CD4-positive, alpha-beta T cell (primary cell): ENCODE measurements around the gene FGF14. TPM values are rescaled to one million over a fixed set of nuclear protein-coding genes. Genes with fewer than 3 reads are reported as not detected.

Source experiments
- ATAC-seq: fragments of 200-7000 bp; cut with Tn5 transposase; one replicate; pipeline ENCODE4 v1.10.0; 2022; ENCODE audit warnings: mild to moderate bottlenecking; ENCODE audit not compliant: poor library complexity
- CTCF ChIA-PET: fragments of 350-600 bp; sonication (Branson Sonifier 250); formaldehyde crosslinking; loops from one replicate; lab custom pipeline; 2021; ENCODE audit warnings: antibody characterized with exemption, inconsistent platforms; lab: Charles Lee
- POLR2A ChIA-PET: fragments of 350-600 bp; sonication (Branson Sonifier 250); formaldehyde crosslinking; loops from one replicate; lab custom pipeline; 2021; ENCODE audit warnings: antibody characterized with exemption, inconsistent platforms; lab: Charles Lee
- DNase-seq, 14 experiments: peaks; one replicate each; pipeline ENCODE4 v3.0.0-alpha.2; 2013 to 2020; ENCODE audit warnings: mixed read lengths in 2 of 14
- H3K27ac ChIP-seq, 2 donors: one replicate each; pipeline versions ENCODE4 v1.5.1 to v1.7.0; 2013; ENCODE audit warnings: low read length in 2 of 2, low read depth in 1 of 2, mild to moderate bottlenecking in 1 of 2
- H3K27me3 ChIP-seq, 2 experiments: 1 replicate in 1 of 2; 2 replicates in 1 of 2; pipeline versions ENCODE4 v1.6.1 to v1.7.0; 2013; ENCODE audit warnings: low read length in 2 of 2, control low read depth in 1 of 2, mild to moderate bottlenecking in 1 of 2, moderate library complexity in 1 of 2; ENCODE audit not compliant: insufficient read depth in 2 of 2, control insufficient read depth in 1 of 2
- H3K36me3 ChIP-seq: one replicate; pipeline ENCODE4 v1.6.1; 2013; ENCODE audit warnings: low read length, control low read depth; ENCODE audit not compliant: insufficient read depth
- H3K4me1 ChIP-seq: one replicate; pipeline ENCODE4 v1.6.1; 2013; ENCODE audit warnings: low read length, control low read depth; ENCODE audit not compliant: insufficient read depth
- H3K4me3 ChIP-seq: one replicate; pipeline ENCODE4 v1.5.1; 2013; ENCODE audit warnings: mild to moderate bottlenecking, low read length, moderate library complexity
- H3K9me3 ChIP-seq, 2 experiments: 1 replicate in 1 of 2; 2 replicates in 1 of 2; pipeline versions ENCODE4 v1.6.1 to v1.7.0; 2013; ENCODE audit warnings: low read length in 2 of 2, mild to moderate bottlenecking in 2 of 2, control low read depth in 1 of 2, moderate library complexity in 1 of 2; ENCODE audit not compliant: control insufficient read depth in 1 of 2, insufficient read depth in 1 of 2
- H3K27ac Mint-ChIP-seq: one replicate; pipeline ENCODE4 v1.8.0; 2020; ENCODE audit warnings: mixed read lengths
- H3K27me3 Mint-ChIP-seq: one replicate; pipeline ENCODE4 v1.8.0; 2021; ENCODE audit warnings: mixed read lengths
- H3K36me3 Mint-ChIP-seq: one replicate; pipeline ENCODE4 v1.8.0; 2021; ENCODE audit warnings: low read depth, mixed read lengths
- H3K4me1 Mint-ChIP-seq: one replicate; pipeline ENCODE4 v1.8.0; 2021; ENCODE audit warnings: low read depth, mixed read lengths
- H3K4me3 Mint-ChIP-seq: one replicate; pipeline ENCODE4 v1.8.0; 2020; ENCODE audit warnings: mild to moderate bottlenecking, mixed read lengths
- H3K9me3 Mint-ChIP-seq: one replicate; pipeline ENCODE4 v1.8.0; 2020; ENCODE audit warnings: mixed read lengths
- CTCF ChIP-seq: fragments of 200-600 bp; IDR thresholded peaks from one replicate; pipeline ENCODE4 v1.8.0; 2022; ENCODE audit warnings: antibody characterized with exemption, mild to moderate bottlenecking
- intact Hi-C, 2 experiments: fragments of 100-400 bp; cut with DNase I in 1 of 2; cut with micrococcal nuclease in 1 of 2; formaldehyde crosslinking; loops; one replicate each; pipeline versions ENCODE4 v1.15.1 to v1.9.0; 2023 to 2025; cut with DNase I, micrococcal nuclease
- total RNA-seq, 174 experiments: library from RNA in 2 of 174; stranded (reverse) in 2 of 174; gene quantifications; one replicate each; pipeline ENCODE4 v1.2.3 and lab custom pipeline; 2021 to 2026

The FGF14 gene
- total RNA-seq, 2 experiments from 2014 or later, result not detected

DNA sequence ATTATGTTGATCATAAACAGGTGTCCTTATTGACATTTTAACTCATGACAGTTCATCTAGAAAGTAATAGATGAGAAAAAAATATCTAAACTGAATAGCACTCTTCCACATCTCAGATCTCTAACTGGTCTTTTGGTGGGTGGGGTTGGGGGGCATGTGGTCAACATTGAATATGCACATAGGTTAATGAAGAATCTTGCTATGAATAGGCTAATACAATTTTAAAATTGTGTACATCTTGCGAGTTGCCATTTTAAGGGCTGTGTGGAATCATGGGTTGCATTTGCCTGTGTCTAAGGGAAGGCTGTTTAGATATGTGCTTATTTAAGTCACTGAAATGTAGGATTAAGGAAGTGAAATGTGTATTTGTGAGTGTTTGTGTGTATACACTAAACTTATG, 603.4 kb downstream of the FGF14 start:
- Histone ChIP-seq H3K36me3 (no peaks in the 10 kb centered on the region), H3K27me3 (no peaks in the 10 kb centered on the region), H3K4me1 (no peaks in the 10 kb centered on the region), H3K9me3 (no peaks in the 10 kb centered on the region), H3K4me3 (no peak overlapping the region), H3K27ac (no peak overlapping the region)
- intact Hi-C loops, result no loop called here
- CTCF ChIA-PET, result no interaction called here
- Mint-ChIP-seq H3K27me3 (no peaks in the 10 kb centered on the region), H3K4me1 (no peaks in the 10 kb centered on the region), H3K36me3 (no peaks in the 10 kb centered on the region), H3K27ac (no peak overlapping the region), H3K9me3 (no peaks in the 10 kb centered on the region), H3K4me3 (no peak overlapping the region)
- DNase-seq, result no peak
- POLR2A ChIA-PET, result no interaction called here
- TF ChIP-seq CTCF, result no peak
- no peak for ATAC-seq

- intact Hi-C loops, result no loop called here
- Mint-ChIP-seq H3K27ac (no peak overlapping the region), H3K36me3 (no peaks in the 10 kb centered on the region), H3K9me3 (no peaks in the 10 kb centered on the region), H3K4me1 (no peaks in the 10 kb centered on the region), H3K4me3 (no peak overlapping the region), H3K27me3 (no peaks in the 10 kb centered on the region)
- Histone ChIP-seq H3K36me3 (no peaks in the 10 kb centered on the region), H3K27ac (no peak overlapping the region), H3K9me3 (no peaks in the 10 kb centered on the region), H3K27me3 (no peaks in the 10 kb centered on the region), H3K4me3 (no peak overlapping the region), H3K4me1 (no peaks in the 10 kb centered on the region)
- TF ChIP-seq CTCF, result no peak
- ChIA-PET CTCF (no interaction called here), POLR2A (no interaction called here)
- DNase-seq (no peak), ATAC-seq (no peak)
These were observed 606.4 kb downstream of the FGF14 start for GRCh38 chr13:101795460-101795859.

DNA sequence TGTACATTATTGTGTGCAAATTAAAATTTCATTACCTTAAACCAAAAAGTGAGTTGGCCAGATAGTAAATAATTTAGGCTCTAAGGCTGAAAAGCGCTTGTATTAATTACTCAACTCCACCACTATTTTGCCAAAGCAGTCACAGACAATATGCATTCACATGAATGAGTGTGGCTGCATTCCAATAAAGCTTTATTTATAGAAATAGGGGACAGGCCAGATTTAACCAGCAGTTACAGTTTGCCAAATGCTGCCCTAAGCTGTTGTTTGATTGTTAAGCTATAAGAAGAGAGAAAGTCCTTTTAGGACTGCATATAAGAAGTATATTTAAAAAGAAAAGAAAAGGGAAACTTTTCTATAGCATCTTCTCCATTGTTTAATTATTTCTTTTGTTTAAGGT, 606.8 kb downstream of the FGF14 start:
- Histone ChIP-seq H3K27me3 (no peaks in the 10 kb centered on the region), H3K27ac (no peak overlapping the region), H3K4me1 (no peaks in the 10 kb centered on the region), H3K36me3 (no peaks in the 10 kb centered on the region), H3K9me3 (no peaks in the 10 kb centered on the region), H3K4me3 (no peak overlapping the region)
- ChIA-PET POLR2A (no interaction called here), CTCF (no interaction called here)
- ATAC-seq (no peak), DNase-seq (no peak)
- H3K9me3 Mint-ChIP-seq, result no peaks in the 10 kb centered on the region
- H3K27ac Mint-ChIP-seq, result no peak overlapping the region
- H3K4me3 Mint-ChIP-seq, result no peak overlapping the region
- intact Hi-C loops, result no loop called here
- no peak for TF ChIP-seq CTCF
- no peaks in the 10 kb centered on the region for H3K36me3 Mint-ChIP-seq
- H3K27me3 Mint-ChIP-seq, result no peaks in the 10 kb centered on the region
- H3K4me1 Mint-ChIP-seq, result no peaks in the 10 kb centered on the region
